ENCODE results near the gene TRIOBP.
"Not testable (repeated sequence)": the region's sequence is repeated elsewhere in the genome, so short reads cannot be mapped to it uniquely, and the experiment has no call there.

TRIOBP gene, protein sequence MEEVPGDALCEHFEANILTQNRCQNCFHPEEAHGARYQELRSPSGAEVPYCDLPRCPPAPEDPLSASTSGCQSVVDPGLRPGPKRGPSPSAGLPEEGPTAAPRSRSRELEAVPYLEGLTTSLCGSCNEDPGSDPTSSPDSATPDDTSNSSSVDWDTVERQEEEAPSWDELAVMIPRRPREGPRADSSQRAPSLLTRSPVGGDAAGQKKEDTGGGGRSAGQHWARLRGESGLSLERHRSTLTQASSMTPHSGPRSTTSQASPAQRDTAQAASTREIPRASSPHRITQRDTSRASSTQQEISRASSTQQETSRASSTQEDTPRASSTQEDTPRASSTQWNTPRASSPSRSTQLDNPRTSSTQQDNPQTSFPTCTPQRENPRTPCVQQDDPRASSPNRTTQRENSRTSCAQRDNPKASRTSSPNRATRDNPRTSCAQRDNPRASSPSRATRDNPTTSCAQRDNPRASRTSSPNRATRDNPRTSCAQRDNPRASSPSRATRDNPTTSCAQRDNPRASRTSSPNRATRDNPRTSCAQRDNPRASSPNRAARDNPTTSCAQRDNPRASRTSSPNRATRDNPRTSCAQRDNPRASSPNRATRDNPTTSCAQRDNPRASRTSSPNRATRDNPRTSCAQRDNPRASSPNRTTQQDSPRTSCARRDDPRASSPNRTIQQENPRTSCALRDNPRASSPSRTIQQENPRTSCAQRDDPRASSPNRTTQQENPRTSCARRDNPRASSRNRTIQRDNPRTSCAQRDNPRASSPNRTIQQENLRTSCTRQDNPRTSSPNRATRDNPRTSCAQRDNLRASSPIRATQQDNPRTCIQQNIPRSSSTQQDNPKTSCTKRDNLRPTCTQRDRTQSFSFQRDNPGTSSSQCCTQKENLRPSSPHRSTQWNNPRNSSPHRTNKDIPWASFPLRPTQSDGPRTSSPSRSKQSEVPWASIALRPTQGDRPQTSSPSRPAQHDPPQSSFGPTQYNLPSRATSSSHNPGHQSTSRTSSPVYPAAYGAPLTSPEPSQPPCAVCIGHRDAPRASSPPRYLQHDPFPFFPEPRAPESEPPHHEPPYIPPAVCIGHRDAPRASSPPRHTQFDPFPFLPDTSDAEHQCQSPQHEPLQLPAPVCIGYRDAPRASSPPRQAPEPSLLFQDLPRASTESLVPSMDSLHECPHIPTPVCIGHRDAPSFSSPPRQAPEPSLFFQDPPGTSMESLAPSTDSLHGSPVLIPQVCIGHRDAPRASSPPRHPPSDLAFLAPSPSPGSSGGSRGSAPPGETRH (N-terminal part only)

DNA sequence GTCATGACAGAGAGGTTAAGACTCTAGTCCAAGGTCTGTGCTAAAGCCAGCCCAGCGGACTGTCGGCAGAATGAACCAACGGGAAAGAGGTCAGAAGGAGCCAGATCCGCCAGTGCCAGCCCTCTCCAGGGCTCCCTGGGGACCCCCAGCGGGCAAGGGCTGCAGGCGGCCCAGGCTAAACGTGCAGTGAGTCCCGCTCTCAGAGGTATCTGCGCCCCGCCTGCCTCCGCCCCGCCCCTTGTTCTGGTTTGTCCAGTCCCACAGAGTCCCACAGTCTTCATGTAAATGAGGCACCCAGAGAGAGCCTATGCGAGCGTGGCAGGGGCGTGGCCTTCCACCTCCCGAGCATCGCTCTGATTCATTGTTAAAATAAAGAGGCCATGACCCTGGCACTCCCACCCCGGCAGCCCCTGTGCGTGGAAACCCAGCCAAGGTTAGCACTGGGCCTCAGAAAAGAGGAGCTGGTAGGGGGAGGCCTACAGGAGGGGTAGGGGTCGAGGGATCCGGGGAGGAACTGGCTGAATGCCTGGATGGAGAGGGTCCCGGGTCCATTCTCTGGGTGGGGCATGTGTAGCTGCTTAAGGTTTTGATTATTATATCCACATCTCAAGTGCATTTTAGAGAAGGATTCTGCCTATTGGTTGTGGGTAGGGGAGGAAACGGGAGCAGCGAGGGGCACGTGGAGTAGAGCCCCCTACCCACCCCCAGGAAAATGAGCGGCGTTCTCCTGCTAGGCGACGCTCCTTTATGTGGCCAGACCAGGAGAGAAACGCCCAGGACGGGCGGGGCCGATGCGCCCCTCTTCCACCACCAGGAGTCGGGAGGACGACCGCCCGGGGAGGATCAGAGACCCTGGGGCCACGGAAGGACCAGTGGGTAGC, at the start of gene TRIOBP:
TSS of gene TRIOBP (plus strand) at position 392 of the 881 bp plus-strand sequence. CDS start 4,318 bp downstream, outside the sequence.
- DNase-seq (ENCODE audit: low spot score): peak; percentile 96

DNA sequence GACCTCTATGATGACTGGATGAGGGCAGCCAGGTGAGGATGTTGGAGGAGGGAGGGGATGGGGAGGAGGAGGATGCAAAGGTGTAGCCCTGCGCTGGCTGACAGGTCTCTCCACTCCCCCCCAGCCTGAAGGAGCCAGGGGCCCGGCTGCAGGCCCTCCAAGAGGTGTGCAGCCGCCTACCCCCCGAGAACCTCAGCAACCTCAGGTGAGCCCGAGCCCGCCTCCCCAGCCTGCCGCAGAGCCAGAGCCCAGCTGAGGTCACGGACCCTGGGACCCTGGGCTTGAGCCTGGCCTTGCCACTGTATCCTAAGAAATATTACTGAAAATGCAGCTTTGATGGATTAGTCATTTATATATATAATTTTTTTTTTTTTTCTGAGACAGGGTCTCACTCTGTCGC, 49.5 kb upstream of the TRIOBP start:
- DNase-seq (ENCODE audit: low spot score): no peak

DNA sequence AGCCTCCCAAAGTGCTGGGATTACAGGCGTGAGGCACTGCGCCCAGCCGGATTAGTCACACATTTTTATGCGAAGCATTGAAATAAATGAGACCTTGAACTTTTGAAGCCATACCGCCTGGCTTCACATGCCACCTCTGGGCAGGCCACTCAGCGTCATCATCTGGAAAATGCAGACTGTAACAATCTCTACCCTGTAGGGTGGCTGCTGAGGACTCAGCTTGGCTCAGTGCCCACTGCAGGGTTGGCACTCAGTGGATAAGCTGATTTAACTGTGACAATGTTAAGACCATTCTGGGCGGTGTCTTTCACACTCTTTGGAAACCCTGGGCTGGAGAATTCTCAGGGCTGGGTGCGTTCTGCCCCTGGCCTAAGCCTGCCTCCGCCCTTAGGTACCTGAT, 48.9 kb upstream of the TRIOBP start:
- no peak for DNase-seq (ENCODE audit: low spot score)

DNA sequence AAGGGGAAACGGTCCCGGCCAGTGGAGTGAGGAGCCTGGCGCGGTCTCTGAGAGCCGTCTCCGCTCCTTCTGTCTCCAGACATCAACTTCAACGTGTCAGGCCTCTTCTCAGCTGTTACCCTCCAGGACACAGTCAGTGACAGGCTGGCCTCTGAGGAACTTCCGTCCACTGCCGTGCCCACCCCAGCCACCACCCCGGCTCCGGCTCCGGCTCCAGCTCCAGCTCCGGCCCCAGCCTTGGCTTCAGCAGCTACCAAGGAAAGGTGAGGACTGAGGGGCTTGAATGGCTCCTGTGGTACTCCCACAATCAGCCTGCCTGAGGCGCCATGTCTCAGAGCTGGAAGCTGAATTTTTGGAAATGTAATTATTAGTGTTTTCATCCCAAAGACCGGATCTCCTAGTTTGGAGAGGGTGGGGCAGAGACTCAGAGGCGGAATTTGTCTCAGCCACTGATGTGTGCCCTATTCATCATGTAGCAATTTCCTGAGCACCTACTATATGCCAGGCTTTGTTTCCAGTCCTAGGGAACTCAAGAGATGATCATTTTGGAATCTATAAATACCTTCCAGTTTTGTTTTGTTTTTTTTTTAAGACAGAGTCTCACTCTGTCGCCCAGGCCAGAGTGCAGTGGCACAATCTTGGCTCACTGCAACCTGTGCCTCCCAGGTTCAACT, 46.2 kb upstream of the TRIOBP start:
- no peak for DNase-seq (ENCODE audit: low spot score)

DNA sequence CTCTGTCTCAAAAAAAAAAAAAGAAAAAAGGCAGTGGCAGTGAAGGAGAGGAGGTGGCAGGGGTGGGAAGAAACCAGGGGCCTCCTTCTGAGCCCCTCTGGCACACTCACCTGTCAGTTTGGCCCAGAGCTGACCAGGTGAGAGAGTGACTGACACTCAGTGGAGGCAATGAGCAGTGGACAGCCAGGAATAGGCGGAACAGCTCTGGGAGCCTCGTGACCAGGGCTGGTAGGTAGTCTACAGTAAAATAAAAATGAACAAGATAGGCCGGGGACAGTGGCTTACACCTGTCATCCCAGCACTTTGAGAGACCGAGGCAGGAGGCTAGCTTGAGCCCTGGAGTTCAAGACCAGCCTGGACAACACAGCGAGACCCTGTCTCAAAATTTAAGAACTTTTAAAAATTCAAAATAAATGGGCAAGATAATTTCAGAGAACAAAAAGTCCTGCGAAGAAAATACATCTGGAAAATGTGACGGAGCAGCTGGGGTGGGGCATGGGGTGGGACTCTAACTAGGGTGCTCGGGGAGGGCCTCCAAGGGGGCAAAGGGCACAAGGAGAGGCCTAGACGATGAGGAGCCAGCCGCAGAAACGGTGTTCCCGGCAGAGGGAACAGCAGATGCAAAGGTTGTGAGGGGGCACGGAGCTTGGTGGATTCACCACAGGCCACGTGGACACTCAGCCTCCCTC, 42.1 kb upstream of the TRIOBP start:
- DNase-seq (ENCODE audit: low spot score): no peak

DNA sequence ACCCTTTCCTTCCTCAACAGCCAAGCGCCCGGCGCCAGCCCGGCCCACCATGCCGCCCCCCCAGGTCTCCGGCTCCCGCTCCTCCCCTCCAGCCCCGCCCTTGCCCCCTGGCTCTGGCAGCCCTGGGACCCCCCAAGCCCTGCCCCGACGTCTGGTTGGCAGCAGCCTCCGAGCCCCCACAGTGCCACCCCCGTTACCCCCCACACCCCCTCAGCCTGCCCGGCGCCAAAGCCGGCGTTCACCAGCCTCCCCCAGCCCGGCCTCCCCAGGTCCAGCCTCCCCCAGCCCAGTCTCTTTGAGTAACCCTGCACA, 41.6 kb upstream of the TRIOBP start:
- DNase-seq (ENCODE audit: low spot score): no peak

DNA sequence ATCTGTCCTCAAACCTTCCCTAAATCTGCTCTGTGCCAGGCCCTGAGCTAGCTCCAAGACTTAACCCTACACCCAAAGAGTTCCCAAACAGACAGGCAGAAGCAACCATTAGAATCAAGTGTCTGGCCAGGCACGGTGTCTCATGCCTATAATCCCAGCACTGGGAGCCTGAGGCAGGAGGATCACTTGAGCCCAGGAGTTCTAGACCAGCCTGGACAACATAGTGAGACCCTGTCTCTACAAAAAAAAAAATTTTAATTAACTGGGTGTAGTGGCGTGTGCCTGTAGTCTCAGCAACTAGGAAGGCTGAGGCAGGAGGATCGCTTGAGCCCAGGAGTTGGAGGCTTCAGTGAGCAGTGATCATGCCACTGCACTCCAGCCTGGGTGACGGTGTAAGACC, 40.3 kb upstream of the TRIOBP start:
- not testable (repeated sequence) for DNase-seq (ENCODE audit: low spot score)

DNA sequence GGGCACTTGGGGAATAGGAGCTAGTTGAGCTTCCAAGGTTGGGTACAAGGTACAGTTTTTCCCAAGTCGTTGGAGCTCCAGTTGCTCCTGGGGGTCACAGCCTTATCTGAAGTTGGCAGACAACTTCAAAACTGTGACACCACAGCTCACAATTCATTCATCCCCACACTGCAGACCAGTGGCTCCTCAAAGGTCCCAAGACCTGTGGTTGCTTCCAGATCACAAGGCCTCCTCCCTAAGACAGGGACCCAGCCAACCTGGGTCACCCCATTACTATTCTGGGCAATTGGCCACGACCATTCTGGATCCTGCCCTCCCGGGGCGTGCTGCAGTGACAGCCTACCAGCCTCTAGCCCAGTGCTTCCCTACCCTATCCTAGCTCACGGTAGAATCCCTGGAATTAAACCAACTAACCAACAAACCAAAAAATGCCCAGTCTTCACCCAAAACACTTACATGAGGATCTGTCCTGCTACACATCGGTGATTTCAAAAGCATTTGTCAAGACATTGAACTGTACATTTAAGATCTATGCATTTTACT, 39.2 kb upstream of the TRIOBP start:
- peak; percentile 52 for DNase-seq (ENCODE audit: low spot score)

DNA sequence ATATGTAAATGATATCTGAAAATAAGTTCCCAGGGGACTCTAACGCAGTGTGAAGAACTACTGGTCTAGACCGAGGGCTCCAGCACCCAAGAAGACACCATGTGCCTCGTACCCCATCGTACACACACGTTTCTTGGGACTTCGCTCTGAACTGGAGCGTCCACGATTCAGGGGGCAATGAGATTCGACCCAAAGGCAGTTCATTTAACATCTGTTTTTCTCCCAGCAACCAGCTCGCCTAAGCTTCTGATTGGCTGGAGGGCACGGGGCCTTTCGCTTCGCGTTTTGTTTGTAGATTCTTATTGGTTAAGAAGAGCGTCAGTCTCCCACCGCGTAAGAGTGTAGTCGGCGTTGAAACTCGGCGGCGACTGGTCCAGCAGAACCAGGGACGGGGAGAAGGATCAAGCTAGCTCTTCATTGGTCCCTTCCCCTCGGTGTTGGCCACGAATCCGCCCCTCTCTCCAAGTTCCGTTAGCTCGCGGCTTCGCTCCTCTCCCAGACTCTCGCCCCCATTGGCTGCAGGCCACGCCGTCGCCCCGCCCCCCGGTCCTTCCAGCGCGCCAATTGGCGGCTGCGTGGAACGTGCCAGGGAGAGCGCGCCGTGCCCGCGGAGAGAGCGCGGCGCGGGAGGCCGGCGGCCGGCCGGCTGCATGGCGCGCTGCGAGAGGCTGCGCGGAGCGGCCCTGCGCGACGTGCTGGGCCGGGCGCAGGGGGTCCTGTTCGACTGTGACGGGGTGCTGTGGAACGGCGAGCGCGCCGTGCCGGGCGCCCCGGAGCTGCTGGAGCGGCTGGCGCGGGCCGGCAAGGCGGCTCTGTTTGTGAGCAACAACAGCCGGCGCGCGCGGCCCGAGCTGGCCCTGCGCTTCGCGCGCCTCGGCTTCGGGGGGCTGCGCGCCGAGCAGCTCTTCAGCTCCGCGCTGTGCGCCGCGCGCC, 38.4 kb upstream of the TRIOBP start, which contains the start of gene PDXP:
TSS of gene PDXP (plus strand) at position 591 of the 933 bp plus-strand sequence. CDS start at position 651, 60 bp downstream.
- peak; percentile 100 for DNase-seq (ENCODE audit: low spot score)

DNA sequence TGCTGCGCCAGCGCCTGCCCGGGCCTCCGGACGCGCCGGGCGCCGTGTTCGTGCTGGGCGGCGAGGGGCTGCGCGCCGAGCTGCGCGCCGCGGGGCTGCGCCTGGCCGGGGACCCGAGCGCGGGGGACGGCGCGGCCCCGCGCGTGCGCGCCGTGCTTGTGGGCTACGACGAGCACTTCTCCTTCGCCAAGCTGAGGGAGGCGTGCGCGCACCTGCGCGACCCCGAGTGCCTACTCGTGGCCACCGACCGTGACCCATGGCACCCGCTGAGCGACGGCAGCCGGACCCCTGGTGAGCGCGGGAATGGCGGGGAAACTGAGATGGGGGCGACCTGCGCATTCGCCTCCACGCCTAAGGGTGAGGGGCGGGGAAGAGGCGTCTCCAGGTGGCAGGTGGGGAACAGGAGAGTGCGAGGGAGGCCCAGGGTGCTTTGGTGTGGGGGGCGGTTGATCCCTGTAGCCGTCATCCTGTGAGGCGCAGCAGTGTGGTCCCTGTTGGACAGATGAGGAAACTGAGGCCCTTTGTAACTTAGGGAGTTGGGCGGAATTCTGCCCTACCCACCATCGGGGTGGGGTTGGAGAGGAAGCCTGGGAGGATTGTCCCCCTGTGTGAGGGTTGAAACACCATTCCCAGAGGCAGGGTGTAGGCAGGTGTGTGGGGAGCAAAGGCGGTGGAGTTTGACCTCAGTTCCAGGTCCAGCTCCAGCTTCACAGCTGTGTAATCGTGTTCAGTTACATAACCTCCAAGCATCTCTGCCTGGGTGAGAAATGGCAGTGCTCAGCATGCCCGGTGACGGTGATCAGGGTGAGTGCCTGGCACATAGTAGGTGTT, 37.6 kb upstream of the TRIOBP start:
- DNase-seq (ENCODE audit: low spot score): no peak

DNA sequence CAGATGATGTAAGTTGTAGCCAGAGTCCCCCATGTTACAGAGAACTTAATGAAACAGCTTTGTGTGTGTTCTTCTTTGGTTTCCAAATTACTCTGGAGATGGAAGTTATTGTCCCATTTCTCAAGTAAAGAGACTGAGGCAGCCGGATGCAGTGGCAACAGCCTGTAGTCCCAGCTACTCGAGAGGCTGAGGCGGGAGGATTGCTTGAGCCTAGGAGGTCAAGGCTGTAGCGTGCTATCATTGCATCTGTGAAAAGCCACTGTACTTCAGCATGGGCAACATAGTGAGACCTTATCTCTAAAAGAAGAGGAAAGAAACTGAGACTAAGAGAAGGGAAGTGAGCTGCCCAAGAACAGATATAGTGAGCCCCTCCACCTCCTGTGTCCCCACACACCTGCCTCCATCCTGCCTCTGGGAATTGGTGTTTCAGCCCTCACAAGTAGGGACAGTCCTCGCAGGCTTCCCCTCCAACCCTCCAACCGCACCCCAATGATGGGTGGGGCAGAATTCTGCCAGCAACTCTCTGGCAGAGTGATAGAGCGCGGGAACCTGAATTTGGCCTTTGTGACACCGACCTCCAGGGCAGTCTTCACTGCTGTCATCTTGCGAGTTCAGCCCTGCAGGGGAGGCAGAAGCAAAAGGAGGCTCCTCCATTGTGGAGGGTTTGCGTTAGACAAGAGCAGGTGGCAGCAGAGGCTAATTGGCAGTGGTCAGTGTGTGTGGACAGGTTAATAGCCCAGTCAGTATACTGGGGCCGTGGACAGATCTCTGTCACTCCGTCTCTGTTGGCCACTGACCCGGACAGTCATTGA, 36.7 kb upstream of the TRIOBP start:
- DNase-seq (ENCODE audit: low spot score): no peak

DNA sequence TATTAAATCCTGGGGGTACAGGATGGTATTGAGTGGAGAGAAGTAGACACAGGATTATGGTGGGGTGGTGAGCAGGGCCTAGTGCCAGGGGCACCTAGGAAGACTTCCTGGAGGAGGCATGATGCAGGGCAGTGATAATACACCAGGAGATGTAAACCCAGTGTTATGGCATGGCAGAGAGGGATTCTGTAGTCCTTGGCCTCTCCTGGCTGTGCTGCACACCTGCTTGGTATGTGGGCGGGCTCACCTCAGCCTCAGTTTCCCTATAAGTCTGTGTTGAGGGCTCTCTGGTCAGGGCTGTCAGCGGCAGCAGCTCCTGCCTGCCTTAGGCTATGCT, 36.2 kb upstream of the TRIOBP start:
- no peak for DNase-seq (ENCODE audit: low spot score)

DNA sequence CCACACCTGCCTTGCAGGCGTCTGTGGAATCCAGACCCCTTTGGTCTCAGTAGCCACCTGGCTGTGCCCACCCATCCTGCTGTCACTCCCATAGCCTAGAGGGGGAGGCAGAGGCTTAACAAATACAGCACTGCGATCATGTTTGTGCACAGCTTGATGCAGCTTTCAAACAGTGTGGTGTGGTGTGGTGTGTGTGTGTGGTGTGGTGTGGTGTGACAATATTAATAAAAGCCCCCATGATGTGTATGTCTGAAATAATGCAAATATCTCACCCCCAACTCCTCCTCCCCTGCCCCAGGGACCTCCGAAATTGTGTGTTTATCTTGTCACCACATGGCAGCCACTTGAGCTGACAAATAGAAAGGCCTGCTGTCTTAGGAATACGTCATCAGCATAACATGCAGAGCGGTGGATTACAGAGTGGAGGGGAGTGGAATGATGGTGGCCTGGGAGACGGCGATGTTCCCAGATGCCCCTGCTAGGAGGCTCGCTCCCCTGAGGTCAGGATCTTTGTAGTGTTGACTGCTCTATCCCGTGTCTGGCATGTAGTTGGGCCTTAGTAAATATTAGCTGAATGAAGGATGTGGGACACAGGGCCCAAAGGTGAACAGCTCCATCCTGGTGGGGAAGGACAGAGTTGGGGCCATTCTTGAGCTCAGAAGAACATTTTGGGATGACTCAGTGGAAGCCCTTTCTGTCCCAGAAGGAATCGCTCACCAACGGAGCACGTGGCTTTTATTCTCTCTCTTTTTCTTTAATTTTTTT, 35.5 kb upstream of the TRIOBP start:
- peak; percentile 74 for DNase-seq (ENCODE audit: low spot score)

DNA sequence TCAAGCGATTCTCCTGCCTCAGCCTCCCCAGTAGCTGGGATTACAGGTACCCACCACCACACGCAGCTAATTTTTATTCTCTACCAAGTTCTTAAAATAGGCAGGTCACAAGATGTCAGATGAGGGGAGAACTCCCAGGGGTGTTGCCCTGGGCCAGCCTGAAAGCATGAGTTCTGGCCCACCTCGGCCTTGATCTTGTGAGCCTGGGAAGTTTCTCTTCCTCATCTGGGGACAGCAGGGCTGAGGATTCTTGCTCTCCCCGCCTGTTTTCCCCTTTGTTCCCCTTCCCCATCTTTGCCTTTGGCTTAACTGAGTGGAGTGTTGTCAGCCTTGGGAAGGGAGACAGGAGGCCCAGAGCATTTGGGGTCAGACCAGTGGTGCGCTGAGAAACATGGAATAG, 34.8 kb upstream of the TRIOBP start:
- DNase-seq (ENCODE audit: low spot score): no peak

DNA sequence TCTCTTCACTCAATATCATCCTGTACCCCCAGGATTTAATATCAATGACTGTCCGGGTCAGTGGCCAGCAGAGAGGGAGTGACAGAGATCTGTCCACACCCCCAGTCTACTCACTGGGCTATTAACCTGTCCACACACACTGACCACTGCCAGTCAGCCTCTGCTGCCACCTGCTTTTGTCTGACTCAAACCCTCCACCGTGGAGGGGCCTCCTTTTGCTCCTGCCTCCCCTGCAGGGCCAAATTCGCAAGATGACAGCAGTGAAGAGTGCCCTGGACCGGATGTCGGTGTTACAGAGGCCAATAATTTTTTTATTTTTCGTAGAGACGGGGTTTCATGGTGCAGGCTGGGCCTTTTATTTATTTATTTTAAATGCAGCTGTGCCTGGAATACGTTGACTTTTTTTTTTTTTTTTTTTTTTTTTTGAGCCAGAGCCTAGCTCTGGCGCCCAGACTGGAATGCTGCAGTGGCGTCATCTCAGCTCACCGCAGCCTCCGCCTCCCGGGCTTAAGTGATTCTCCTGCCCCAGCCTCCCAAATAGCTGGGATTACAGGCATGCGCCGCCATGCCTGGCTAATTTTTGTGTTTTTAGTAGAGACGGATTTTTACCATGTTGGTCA, 33.2 kb upstream of the TRIOBP start:
- no peak for DNase-seq (ENCODE audit: low spot score)
